Measurements from ENCODE around the gene DSCAM.

Gene DSCAM

DNA sequence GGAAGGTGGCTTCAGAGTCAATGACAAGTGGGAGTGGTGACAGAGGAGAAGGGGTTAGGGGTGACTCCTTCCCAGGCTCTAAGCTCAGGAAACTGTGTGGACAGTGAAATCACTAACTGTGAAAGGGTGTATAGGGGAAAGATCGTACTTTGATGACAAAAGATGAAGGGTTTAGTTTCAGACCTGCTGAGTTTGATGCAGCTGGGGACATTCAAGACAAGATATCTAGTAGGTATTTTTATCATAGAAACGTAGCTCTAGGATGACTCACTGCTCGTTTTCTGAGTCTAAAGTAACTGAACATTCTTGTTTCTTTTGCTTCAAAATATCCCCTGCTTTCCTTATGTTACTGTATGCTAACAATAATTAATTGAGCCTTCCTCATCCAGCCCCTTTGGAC, 830.7 kb downstream of the DSCAM start:
- DNase-seq, result no peak

DNA sequence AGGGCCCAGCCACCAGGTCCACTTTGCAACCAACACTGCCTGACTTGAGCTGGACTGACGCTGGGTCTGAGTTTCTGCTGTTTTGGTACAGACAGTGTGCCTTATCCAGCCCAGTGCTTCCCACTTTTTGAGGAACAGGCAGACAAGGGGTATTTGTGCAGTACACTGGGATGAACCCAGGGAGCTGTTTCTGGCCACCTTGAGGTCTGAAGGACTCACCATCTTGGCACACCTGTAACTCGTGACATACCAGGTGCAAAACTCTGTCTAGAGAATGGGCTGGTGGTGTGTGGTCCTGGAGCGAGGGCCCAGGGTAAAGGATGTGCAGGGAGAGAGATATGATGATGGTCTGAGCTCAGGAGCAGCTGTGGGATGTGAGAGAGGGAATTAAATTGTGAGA, 831.1 kb downstream of the DSCAM start:
- no peak for DNase-seq

DNA sequence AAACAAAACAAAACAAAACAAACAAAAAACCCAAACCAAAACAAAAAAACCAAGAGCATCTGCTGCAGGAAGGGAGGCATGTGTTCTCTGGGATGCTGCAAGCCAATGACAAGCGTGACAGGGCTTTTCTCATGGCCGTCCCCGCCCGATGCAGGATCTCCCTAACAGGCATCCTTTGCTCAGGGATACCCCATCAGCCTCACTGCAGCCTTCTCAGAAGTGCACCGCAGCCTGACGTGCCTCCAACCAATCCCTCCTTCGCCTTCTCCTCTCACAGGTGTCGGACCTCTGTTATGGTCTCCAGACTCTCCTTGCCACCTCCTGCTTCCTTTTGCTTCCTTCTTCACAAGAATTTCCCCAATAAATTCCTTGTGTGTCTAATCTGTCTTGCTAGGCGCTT, 832.6 kb downstream of the DSCAM start:
- no peak for DNase-seq

DNA sequence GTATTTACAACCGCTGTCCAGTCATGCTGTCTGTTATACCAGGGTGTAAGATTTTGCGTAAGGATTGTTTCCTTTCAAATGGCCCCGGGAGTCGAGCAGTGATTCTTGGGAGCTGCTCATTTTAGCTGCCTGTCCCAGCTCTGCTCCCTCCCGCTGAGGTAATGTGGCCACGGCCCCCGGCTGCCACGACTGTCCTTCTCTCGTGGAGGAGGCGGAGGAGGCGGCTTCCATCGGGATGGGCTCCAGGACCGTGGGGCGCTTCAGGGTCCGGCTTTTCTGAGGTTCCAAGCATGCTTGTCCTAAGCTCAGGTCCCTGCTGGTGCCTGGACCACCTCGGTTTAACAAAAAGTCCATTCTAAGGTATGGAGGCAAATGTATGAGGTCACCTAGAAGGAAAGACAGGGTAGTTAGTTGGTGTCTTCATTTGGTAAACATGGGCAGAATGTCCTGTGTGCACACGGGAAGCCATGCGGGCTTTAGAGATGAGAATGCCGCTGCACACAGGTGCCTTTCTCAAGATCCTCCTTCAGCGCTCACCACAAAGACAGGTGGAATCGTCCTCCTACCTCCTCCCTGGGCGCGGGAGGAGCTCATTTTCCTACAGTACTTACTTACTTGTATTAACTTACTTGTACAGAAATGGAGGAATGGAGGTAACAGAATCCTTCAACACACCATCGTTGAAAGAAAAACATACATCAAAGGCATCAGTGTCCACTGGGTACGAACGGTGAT, 833.8 kb downstream of the DSCAM start:
- no peak for DNase-seq

DNA sequence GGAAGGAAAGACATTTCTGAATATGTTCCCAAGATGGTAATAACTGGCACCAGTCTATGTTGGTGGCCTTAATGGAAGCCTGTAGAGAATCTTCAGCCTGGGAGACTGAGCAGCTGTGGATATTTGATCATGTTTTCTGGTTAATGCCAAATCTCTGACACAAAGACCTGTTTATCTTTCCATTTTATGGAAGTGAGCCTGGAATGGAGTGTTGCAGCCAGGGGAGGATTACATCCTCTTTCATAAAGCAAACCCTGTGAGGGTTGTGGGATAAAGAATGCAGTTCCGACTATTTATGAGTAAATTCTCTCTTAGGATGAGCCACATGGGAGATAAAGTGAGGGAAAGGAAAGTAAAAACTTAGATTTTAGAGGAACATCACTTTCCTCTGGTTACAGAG, 835.6 kb downstream of the DSCAM start:
- no peak for DNase-seq

DNA sequence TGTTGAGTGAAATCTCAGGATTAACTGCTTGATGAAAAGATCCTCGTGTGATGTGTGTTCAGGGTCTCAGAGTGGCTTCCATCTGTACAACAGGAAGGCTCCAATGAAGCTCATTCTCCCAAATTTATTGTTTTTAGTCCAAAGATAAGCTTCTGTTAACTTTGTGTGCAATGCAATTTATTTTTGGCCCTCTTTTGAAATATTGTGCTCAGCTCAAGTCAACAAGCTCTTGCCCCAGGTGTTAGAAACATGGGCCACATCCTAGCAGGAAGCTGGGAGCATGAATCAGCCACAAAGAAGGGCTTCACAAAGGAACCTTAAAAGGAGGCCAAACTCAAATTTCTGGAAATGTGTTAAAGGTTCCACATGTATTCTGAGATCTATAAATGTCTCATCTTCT, 844.0 kb downstream of the DSCAM start:
- no peak for DNase-seq

DNA sequence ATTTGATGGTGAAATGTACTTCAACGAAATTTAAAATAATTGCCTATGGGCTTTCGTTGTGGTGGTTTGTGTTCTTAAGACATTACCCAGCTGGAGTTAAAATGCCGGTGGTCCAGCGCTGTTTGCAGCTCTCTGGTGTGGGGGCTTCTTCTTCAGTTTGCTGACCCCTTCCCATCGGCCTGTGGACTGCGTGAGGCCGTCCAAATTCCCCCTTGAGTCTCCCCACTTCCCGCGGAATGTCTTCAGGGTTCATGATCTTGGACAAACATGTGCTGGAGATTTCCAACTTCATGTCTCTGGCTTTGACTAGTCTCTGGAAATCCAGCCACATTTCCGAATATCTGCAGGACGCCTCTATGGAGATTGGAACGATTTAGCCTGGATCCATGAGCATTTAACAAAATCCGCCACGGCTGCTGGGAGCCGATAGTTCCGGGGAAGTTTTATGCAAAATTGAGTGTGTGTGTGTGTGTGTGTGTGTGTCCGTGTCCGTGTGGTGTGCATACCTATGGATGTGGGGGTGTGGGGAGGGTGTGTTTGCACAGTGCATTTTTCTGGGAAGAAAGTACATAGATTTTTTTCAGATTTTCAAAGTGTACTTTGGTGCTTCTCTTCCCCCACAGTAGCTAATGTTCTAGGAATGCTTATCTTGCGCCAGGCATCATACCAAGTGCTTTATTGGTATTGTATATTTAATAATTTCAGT, 862.5 kb downstream of the DSCAM start:
- DNase-seq, result no peak

DNA sequence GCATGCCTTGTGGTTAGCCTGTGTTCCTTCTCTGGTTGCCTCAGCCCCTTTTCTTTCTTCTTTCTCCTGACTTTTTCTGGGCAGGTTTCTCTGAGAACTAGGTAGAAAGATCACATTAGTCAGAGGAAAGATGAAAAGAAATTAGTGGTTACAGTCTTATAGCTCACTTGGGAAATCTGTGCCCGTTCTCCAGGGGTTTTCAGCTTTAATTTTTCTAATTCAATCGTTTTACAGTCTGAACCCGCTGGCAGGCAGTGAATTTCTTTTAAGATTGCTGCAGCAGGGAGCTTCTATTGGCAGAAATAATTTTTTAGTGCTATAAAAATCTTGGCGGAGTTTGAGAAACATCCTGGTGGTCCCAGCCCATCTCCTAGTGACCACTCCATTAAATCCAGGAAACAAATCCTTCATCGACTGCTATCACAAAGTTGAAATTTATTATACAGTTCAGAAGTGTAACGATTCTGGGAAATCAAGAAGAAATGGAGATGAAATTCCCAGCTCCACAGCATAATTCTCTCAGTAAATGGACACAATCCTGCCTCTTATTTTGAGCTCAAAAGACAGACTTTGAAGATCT, 866.6 kb downstream of the DSCAM start:
- no peak for DNase-seq

DNA sequence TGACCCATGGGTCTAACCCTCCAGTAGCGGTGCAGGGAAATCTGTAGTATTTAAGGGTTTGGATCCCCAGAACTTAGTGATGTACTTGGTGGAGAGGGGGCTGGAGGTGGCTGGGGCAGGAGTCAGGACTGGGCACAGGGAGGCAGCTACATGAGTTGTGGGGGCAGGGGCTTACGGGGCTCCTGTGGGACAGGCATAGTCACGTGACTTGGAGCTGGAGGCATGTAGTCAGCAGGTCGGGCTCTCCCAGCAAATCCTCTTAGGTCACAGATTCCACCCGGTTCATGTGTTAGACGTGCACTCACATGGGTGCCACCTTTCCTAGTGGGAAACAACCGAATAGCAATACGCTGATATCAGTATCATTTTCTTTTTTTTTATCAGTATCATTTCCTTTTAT, 867.6 kb downstream of the DSCAM start:
- no peak for DNase-seq

DNA sequence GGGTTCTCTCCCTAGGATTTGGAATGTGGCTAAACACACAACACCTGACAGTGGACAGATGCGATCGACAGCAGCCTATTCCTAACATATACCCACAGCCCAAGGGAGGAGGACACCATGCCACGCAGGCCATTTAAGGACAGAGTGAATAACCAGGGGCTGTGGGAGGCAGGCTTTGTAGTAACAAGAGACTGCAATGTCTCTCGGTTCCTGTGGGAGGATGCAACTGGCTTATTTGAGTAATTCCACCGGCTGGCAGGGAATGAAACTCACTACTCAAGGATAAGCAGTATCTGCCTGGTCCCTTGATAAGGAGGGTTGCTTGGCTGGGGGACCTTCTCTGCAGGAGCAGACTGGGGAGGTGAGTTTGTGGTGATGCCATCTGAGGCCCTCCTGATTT, 870.2 kb downstream of the DSCAM start:
- no peak for DNase-seq

DNA sequence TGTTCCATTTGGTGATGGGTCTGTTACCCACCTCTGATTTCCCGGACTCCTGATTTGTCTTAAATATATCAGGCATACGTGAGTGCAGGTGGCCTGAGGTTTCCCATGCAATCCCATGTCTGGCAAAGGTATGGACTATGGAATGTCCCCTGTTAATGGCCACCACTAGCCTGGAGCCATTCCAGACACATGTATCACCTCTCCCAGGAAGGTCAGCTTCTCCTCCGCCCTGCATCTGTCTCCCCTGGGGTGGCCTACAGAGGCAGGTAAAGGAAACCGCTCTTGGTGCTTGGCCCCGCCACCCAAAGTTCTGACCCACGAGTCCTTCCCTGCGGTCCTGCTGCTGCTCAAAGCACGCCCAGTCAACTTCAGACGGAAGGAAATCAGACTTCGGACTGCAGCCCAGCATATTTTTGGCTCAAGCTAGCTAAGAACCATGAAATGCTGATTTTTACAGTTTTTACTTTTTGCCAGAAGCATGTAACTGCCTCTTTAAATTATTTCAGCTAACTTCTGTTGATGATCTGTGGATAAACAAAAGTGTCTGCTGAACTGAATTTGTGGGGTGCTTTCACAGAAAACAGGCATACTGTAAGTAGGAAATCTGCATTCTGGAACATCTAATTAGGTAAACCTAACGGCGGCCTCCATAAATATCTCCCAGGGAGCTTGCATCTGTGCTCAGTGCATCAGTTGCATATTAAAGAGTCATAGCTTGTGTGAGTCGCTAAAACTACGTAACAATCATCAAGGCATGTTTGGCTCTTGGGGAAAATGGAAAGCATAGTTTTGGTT, 873.8 kb downstream of the DSCAM start:
- DNase-seq, result no peak

DNA sequence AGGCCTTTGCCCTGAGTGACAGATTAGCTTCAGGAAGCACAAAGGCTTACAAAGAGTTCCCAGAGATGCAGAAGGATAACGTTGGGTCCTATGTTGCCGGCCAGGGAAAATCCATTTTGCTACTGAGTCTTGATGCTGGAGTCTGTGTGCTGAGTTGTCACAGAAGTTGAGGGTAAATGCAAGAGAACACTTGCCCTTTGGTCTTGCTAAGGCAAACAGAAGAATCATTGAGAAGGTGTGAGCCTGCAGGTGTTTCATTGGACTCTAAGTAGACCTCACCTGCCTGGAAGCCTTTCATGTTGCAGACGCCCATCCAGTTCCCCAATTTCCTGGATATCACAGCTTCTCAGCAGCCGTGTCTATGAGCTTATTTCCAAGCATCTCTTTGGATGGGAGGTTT, 874.5 kb downstream of the DSCAM start:
- no peak for DNase-seq

DNA sequence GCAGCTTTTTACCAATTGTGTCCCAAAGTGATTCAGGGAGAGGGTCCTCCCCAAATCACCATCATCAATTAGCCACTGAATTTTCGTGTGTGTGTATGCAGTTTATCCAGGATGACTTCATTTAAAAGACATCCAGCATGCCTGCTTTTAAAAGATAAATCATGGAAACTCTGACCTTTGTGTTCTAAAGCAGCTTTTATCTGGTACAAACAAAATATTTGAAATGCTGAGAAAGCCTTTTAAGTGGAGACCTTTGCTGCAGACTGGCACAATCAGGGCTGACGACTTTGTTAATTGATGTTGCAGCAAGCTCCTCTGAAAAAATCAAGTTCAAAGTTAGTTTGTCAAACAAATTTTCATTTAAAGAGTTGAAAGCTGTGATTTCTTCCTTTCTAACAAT, 875.0 kb downstream of the DSCAM start:
- DNase-seq, result no peak

DNA sequence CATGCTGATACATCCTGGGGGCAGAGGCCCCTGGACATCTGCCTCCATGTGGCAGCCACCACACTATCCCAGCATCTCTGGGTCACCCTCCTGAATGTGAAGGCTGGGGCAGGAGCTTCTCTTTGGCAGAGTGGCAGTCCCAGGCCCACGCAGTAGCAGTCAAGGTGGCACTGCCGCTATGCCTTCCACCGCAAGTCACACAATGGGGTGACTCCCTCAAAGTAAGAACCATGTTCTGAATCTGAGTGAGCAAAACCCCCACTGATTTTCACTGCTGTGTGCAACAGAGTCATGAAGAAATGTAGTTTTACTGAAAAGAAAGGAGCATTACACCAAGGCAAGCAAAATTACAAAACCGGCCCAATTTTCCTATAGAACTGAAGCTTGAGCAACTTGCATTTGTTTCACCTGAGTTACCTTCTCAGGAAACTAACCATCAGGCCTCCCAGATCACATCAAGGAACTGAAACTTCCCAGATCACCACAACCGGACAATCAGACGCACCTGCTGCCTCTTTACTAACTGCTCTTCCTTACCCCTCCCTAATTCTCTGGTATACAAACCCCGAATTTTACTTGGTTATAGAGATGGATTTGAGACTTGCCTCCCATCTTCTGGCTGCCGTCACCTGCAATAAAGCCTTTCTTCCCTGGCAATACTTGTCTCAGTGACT, 877.1 kb downstream of the DSCAM start:
- no peak for DNase-seq

DNA sequence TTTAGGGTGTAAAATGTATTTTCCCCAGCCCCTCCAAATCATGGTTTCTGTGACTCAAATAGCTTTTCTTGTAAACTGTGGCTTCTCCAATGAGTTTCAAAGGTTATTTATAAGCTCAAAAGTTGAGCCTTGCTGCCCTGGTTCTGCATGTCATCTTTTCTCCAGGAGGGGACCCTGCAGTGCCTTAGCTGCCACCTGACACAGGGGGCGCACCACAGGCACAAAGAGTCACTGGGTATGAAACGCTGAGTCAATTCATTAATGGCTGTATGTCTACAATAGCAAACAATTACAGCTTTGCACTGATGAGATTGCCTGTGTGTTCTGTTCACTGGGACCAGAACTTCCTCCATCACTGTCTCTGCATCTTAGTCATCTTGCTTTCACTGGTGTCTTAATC, 878.9 kb downstream of the DSCAM start:
- DNase-seq, result no peak

DNA sequence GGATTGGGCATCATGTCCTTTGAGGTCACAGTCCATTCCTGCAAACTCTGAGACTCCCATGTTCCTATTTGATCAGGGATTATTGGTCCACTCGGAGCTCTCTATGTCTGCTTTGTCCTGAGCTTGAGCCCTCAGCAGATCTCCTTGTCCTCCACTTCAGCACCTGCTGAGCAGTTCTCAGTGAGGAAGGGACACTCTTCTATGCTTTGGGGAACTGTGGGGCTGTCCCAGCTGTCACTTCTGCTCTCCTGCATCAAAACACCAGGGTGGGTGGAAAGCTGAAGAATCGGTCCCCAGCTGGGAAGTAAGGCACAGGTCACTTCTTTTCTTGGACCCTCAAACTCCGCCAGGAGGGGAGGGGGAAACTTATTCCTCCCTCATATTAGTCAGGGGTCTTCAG, 880.2 kb downstream of the DSCAM start:
- no peak for DNase-seq

DNA sequence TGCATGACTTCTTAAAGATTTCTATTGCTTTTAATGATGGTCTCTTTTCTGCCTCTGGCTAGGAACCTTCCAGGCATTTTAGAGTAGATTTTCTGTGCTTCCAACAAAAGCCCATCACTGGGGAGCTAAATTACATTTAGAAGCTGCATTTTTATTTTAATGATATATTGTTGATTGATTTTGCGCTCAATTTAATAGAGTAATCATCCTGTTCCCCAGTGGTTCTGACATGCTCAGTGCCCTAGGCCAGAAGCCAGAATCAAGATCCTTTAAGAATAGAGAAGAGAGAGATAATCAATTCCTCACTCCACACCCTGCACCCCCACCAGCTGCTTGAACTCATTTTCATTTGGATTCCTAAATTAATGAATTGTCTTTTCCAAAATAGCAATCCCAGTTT, 881.9 kb downstream of the DSCAM start:
- no peak for DNase-seq

DNA sequence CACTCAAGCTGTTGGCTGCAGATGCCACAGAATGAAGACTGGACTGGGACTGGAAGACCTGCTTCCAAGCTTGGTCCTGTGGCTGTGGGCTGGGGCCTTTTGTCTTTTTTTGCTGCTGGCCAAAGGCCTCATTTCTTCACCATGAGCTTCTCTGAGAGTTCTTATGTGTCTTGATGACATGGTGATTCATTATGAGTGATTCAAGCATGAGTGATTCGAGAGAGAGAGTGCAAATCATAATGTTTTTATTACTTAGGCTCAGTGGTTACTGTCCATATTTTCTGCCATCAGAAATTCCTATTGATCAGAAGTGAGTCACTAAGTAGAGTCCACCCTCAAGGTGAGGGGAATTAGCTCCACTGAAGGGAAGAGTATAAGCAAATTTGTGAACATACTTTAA, 885.7 kb downstream of the DSCAM start:
- no peak for DNase-seq

All from 8988T (cell line).